Stimulated activated naive CD4-positive, alpha-beta T cell (primary cell): ENCODE results near the gene NFATC2.
"Not testable (repeated sequence)": the region's sequence is repeated elsewhere in the genome, so short reads cannot be mapped to it uniquely, and the experiment has no call there.

Experiments used
- DNase-seq, 6 experiments: peaks; one replicate each; lab custom pipeline; 2025; lab: John Stamatoyannopoulos, UW

NFATC2 gene

DNA sequence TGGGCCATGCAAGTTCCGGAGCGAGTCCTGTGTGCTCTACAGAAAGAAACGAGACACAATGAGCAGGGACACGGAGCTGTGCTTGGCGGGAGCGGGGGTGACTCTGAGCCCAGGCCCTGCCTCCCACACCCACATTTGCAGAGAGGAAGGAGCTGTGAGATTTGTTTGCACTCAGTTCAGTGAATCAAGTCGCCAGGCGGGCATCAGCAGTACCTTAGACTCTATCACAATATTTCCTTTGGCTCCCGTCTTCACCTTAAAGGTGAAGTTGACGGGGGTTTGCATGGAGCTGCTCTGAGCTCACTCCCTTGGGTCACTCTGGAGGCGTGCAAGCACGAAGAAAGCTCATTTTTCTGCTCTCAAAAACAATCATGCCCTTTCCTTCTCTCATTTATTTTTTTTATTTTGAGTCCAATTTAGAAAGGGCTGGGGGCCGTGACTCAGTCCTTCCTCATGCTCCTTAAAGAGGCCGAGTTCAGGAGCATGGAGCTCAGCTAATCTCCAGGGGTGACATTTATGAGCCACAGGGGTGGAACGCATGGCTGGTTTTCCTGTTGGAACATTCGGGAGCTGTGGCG is 188.2 kb downstream of the NFATC2 start:
- no peak for DNase-seq

DNA sequence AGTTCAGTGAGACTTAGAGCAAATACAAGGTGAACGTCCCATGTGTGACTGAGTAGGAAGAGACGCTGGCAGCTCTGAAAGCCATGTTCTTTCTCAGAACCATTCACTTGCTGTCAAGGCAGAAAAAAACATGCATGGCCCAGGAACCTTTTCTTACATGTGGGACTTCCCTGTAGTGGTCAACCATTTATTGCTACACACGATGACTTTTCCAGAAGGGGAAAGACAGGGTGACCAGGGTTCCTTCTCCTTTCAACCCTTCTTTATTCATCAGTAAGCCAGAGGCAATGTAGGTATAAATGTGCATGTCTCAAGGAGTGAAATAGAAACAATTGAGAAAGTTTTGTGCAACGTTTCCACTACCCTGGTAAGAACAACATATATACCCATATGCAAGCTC is 189.0 kb downstream of the NFATC2 start:
- DNase-seq: no peak

DNA sequence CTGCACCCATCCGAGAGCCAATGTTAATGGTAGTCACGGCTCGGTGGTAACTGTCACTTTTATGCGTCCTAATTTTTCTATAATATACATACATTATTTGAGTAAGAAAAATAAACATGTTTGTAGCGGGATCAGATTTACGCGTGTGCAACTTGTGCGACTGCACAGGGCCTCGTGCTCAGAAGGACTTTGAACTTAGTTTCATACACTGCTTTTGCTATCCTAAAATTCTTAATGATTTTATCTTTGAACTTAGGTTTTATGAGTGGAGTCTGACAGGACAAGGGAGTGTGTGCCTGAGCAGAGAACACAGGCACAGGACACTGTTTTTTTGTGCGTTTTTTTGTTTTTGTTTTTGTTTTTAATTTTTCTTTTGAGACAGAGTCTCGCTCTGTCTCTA is 189.7 kb downstream of the NFATC2 start:
- DNase-seq: no peak

DNA sequence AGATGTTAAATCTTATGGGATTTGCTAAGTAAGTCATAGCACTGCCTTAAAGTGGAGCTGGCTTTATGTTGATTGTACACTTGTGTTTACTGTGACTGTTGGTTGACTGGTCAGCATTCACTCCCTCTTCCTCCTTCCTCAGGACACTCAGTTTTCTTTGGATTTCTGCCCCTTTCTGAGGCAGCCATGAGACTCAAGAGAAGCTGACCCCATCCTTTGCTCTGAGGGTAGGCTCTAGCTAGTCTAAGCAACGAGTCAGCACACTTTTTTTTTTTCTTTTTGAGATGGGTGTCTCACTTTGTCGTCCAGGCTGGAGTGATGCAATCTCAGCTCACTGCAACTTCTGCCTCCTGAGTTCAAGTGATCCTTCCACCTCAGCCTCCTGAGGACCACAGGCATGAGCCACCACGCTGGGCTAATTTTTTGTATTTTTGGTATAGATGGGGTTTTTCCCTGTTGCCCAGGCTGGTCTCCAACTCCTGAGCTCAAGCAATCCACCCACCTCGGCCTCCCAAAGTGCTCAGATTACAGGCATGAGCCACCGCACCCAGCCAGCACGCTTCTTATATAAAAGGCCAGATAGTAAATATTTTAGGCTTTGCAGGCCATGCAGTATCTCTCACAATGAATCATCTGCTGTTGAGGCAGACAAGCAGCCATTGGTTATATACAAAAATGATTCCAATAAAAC is 191.4 kb downstream of the NFATC2 start:
- no peak for DNase-seq

DNA sequence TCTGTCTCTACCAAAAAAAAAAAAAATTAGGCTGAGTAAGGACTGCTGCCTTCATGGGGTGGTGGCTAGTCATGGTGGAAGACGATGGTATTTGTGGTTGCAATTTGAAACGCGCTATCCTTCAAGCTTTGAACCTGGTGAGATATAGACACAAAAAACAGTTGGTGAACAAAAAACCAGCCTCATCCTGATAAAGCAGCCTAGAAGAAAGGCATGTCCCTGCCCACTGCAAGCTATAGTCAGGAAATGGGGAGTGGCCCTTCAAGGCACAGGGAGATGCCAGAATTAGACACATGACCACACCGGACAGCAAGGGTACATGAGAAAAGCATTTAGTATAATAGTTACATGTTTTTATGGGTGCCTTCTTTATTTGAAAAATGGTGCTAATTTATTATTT is 193.6 kb downstream of the NFATC2 start:
- DNase-seq: no peak

DNA sequence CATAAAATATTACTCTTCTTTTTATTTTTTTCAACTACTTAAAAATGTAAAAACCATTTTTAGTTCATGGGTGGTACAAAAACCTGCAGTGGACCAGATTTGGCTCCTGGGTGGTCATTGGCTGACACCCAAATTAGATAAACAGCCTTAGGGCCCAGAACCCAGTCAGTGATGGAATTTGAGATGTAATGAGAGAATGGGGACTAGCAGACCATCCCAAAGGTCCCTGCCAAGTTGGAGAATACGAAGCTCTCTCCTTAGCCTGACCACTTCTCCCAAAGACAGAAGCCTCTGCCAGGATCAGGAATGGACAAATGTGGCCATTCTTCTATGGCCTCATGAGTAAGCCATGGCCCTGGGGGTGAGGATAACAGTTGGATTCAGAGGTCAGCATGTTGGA is 194.7 kb downstream of the NFATC2 start:
- DNase-seq: no peak

DNA sequence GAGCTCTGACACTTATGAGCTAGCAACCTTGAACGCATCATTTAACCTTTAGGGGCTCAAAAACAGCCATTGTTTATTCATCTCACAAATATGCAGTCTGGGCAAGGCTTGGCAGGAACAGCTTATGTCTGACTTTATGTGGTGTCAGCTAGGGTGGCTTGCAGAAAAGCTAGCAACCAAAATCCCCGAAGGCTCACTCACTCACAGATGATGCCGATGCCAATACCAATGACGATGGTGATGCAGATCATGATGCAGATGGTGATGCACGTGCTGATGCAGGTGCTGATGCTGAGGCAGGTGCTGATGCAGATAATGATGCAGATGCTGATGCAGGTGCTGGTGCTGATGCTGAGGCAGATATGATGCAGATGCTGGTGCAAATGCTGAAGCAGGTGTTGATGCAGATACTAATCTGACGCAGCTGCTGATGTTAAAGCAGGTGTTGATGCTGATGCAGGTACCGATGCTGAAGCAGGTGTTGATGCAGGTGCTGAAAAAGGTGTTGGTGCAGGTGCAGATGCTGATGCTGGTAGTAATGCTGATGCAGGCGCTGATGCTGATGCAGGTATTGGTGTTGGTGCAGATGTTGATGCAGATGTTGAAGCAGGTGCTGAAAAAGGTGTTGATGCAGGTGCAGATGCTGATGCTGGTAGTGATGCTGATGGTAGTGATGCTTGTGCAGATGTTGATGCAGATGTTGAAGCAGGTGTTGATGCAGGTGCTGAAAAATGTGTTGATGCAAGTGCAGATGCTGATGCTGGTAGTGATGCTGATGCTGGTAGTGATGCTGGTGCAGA is 195.6 kb downstream of the NFATC2 start:
- DNase-seq: no peak

DNA sequence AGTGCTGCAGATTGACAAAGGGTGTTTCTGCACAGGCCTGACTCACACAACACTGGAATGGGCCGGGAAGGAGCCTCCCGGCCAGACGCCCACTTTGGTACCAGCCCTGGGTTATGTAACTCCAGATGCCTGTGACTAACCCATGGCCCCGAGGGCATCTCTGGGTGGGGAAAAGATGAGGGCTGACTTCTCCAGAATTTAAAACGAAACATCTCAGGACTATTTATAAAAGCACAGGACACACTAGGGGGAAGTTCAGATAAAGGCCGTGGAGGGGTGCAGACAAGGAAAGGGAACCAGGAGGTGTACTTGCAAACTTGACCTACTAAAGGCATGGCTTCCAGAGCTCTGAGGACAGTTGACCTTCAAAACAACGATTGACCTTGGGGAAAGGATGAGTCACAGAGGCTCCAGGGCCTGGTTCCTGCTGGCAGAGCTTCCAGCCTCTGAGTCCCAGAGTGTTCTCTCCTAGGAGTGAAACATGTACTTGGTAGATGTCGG is 196.9 kb downstream of the NFATC2 start:
- DNase-seq: no peak

DNA sequence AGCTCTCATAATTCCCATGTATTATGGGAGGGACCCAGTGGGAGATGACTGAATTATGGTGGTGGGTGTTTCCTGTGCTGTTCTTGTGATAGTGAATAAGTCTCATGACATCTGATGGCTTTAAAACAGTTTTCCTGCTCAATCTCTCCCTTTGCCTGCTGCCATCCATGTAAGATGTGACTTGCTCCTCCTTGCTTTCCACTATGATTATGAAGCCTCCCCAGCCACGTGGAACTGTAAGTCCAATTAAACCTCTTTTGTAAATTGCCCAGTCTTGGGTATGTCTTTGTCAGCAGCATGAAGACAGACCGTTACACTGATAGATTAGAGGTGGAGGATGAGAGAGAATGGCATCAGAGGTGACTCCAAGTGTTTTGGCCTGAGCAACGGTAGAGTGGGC is 198.7 kb downstream of the NFATC2 start:
- not testable (repeated sequence) for DNase-seq

DNA sequence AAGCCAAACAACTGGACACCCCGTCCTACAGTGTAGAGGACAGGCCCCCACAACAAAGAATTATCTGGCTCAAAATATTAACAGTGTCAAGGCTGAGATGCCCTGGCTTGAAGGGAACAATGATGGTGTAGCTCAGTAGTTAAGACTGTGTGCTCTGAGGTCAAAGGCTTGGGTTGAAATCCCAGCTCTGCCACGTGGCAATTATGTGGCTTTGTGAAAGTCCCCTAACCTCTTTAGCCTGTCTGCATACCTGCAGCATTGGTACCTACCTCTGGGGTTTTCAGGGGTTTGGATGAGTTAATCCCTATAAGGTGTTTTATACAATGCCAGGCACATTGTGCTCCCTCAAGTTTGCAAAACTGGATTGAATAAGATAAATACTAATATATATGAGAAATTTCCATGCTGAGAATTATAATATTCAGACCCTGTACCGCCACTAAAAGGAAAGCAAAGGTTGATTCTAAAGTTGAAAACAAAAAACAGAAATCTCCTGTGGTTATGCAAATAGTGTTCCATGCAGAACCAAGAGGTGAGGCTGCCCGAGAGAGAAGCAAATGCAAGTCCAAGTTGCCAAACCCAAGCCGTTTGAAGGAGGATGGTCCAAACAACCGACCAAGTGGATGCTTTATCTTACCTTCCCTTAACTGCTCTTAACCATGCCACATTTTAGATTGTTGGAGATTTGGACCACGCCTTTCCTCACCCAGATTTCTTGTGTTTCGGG is 199.8 kb downstream of the NFATC2 start:
- DNase-seq: no peak

DNA sequence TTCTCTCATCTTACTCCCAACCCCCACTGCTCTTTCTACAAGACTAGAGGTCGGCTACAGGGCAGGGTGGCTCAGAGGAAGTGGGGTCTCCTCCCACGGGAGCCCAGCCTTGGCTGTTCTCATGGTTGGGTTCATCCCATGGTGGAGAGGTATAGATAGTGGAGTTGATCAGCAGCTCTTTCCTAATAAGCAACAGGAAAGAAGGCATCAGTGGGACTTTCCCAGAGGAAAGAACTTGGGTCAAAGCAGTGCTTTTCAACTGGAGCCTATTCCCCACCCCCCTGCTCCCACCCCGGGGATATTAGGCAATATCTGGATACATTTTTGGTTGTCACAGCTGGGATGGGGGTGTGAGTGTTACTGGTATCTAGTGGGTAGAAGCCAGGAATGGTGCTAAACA is 200.9 kb downstream of the NFATC2 start:
- DNase-seq: no peak

DNA sequence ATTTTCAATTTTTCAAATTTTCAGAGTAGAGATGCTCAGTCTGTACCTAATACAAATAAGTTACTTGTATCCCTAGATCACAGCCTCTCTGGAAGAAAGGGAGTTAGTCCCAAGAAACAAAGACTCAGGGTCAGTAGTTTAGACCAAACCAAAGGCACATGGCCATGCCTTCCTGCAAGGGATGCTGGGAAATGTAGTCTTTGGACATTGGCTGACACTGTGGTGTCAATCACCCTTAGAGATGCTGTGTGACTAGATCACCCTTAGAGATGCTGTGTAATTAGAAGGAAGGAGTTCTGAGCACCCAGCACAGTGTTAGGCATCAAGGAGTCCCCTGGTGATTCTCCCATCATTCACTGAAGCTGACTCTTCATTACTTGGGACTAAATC is 202.1 kb downstream of the NFATC2 start:
- no peak for DNase-seq

DNA sequence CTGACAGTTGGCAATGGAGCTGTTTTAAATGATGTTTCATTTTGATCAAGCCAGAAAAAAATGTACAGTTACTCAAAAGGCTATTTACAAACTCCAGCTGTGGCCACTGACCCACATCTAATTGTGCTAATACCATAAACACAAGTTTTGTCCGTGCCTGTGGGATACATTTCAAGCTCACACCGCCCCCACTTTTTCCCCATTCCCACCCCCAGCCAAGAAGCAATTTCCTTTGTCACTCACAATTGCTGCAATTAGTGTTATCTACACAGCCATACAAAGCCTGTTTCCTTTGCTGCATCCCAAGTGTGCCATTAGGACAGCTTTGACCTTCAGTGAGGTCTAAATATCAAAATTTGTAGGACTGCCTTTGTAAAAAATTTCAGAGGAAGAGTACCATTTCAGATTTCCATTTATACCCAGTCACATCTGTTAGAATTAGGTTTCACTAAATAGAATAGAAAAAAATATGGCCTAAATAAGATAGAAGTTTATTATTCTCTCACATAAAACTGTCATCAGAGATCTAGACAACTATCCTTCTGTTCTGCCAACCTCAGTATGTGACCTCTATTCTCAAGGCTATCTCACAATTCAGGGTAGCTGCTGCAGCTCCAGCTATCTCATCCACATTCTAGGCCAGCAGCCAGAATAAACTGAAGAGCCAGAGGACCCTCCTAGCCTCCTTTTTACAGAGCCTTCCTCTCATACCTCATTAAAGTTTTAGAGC is 202.6 kb downstream of the NFATC2 start:
- DNase-seq: no peak

DNA sequence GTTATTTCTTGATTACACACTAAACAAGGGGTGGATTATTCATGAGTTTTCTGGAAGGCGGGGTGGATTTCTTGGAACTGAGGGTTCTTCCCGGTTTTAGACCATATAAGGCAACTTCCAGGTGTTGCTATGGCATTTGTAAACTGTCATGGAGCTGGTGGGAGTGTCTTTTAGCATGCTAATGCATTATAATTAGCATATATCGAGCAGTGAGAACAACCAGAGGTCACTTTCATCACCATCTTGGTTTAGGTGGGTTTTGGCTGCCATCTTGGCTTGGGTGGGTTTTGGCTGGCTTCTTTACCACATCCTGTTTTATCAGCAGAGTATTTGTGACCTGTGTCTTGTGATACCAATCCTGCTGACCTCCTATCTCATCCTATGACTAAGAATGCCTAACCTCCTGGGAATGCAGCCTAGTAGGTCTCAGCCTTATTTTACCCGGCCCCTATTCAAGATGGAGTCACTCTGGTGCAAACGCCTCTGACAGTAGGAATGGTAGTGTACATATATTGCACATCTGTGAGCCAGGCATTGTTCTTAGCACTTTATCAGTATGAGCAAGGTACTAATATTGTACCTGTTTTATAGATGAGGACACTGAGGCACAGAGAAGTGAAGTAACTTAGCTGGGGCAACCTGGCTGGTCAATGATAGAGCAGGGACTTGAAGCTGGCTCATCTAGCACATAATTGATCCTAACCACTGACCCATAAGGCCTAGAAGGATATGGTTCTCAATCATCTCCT is 203.7 kb downstream of the NFATC2 start:
- DNase-seq: no peak

DNA sequence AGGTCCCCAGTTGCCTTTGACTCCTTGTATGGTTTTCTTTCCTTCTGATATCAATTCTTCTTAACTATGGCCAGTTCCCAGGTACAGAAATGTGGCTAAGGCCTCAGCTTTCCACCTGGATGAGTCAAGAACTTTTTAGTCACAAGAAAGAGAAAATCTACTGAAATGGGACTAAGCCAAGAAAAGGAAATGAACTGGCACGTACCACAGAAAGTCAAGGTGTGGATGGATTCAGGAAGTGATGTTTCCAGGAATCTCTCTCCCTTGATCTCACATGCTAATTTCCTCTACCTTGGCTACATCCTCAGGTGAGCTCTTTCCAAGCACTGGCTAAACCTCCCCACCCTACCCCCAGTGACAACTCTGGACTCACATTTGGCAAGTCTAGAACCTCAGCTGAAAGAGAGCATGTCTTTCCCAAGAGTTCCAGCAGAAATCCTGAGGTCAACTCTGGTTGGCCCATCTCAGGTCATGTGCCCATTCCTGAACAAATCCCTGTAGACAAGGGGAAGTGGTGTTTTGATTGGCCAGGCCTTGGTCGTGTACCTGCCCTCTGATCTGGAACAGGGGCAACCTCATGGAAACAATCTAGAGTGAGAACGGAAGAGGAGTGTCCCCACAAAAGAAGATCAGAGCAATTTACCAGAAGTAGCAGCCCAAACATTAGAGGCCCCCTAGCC is 205.3 kb downstream of the NFATC2 start:
- DNase-seq: no peak
